ENCODE results near the gene KCNIP1. TPM values are rescaled to one million over a fixed set of nuclear protein-coding genes. Genes with fewer than 3 reads are reported as not detected.

The KCNIP1 gene
- polyA plus RNA-seq, 1 donor (not counting 4 experiments of a cell fraction or from before 2014, with no cell fraction given) = not detected

DNA sequence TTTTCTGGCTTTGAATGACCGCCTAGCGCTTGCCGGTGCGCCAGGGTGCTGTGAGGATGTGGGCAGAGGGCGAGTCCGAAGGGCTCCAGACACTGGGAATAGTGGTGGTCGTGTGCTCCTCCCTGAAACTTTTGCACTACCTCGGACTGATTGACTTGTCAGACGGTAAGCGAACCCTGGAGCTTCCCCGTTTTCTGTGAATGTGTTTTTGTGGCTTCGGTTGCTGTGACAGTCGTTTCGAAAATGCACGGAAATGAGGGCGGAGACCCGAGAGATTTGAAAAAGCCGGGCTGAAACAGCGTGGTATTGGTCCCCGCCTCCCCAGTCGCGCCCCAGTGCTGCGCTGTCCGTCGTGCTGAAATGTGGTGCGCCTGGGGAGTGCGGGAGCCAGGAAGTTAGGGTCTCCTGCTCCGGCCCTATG lies 177.2 kb downstream of the KCNIP1 start:
- Histone ChIP-seq H4K20me1 (ENCODE audit: control insufficient read depth, extremely low read depth, insufficient read depth, low read length) (no peaks in the 10 kb centered on the region), H3K9me3 (ENCODE audit: control insufficient read depth, low read depth, low read length) (no peaks in the 10 kb centered on the region), H2AFZ (ENCODE audit: control insufficient read depth, low read length) (no peak overlapping the region), H3K4me1 (ENCODE audit: control insufficient read depth, extremely low read depth, insufficient read depth, low read length) (no peaks in the 10 kb centered on the region), H3K9me1 (ENCODE audit: control insufficient read depth, extremely low read depth, insufficient read depth, low read length) (no peaks in the 10 kb centered on the region), H3K79me2 (ENCODE audit: control insufficient read depth, insufficient read depth, low read length) (no peaks in the 10 kb centered on the region), H3K27ac (ENCODE audit: control insufficient read depth, insufficient read depth, low read length) (no peak overlapping the region), H3K9ac (ENCODE audit: control insufficient read depth, extremely low read depth, insufficient read depth, low read length) (no peak overlapping the region), H3K4me2 (ENCODE audit: control insufficient read depth, extremely low read depth, insufficient read depth, low read depth, low read length) (peak overlapping the region; percentile 35), H3K36me3 (ENCODE audit: control insufficient read depth in 2 of 2, extremely low read depth in 1 of 2, insufficient read depth in 2 of 2, low read length in 2 of 2) (no peaks in the 10 kb centered on the region), H3K4me3 (ENCODE audit: control insufficient read depth in 2 of 3, extremely low read depth in 1 of 3, insufficient read depth in 2 of 3, low read depth in 1 of 3, low read length in 3 of 3) (no peak overlapping the region), H3K27me3 (ENCODE audit: control insufficient read depth, extremely low read depth, insufficient read depth, low read length) (no peaks in the 10 kb centered on the region)
- dilution Hi-C loops (cut with MboI; ENCODE audit: extremely low pct_ligation_motif_present, low sequenced_read_pairs) = no loop called here
- TF ChIP-seq, protein P1, sequence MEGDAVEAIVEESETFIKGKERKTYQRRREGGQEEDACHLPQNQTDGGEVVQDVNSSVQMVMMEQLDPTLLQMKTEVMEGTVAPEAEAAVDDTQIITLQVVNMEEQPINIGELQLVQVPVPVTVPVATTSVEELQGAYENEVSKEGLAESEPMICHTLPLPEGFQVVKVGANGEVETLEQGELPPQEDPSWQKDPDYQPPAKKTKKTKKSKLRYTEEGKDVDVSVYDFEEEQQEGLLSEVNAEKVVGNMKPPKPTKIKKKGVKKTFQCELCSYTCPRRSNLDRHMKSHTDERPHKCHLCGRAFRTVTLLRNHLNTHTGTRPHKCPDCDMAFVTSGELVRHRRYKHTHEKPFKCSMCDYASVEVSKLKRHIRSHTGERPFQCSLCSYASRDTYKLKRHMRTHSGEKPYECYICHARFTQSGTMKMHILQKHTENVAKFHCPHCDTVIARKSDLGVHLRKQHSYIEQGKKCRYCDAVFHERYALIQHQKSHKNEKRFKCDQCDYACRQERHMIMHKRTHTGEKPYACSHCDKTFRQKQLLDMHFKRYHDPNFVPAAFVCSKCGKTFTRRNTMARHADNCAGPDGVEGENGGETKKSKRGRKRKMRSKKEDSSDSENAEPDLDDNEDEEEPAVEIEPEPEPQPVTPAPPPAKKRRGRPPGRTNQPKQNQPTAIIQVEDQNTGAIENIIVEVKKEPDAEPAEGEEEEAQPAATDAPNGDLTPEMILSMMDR (optimal IDR thresholded peaks at IDR 0.05 in 1 of 3, IDR thresholded peaks at IDR 0.05 in 1 of 3, conservative IDR thresholded peaks at IDR 0.05 in 1 of 3; ENCODE audit: extremely low read depth in 1 of 3, insufficient read depth in 2 of 3, low read length in 3 of 3) = no peak
- TF ChIP-seq EZH2 (IDR thresholded peaks at IDR 0.05; ENCODE audit: low read length) = no peak
- no peak for DNase-seq (ENCODE audit: low read depth, low spot score)
- FAIRE-seq = no peak

DNA sequence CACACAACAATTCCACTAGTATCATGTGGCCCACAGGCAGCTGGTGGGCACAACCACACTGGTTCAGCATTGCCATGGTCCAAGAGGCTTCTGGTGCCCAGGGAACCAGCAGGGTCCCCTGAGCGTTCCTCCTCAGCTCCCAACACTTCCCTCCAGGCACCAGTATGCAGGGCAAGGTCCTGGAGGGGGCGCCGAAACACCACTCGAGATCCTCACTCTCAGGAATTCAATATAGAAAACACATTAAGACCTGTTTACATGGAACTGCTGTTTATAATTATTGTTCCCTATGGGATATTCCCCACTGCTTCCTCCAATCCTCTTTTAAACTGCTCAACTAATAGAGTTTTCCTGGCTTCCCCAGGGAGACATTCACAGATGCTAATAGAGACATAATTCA lies 187.8 kb downstream of the KCNIP1 start:
- Histone ChIP-seq H3K9ac (ENCODE audit: control insufficient read depth, extremely low read depth, insufficient read depth, low read length) (no peak overlapping the region), H3K9me1 (ENCODE audit: control insufficient read depth, extremely low read depth, insufficient read depth, low read length) (no peaks in the 10 kb centered on the region), H2AFZ (ENCODE audit: control insufficient read depth, low read length) (no peak overlapping the region), H3K4me1 (ENCODE audit: control insufficient read depth, extremely low read depth, insufficient read depth, low read length) (no peaks in the 10 kb centered on the region), H3K4me3 (ENCODE audit: control insufficient read depth in 2 of 3, extremely low read depth in 1 of 3, insufficient read depth in 2 of 3, low read depth in 1 of 3, low read length in 3 of 3) (no peak overlapping the region), H3K9me3 (ENCODE audit: control insufficient read depth, low read depth, low read length) (no peaks in the 10 kb centered on the region), H3K27me3 (ENCODE audit: control insufficient read depth, extremely low read depth, insufficient read depth, low read length) (no peaks in the 10 kb centered on the region), H3K27ac (ENCODE audit: control insufficient read depth, insufficient read depth, low read length) (no peak overlapping the region), H3K36me3 (ENCODE audit: control insufficient read depth in 2 of 2, extremely low read depth in 1 of 2, insufficient read depth in 2 of 2, low read length in 2 of 2) (no peaks in the 10 kb centered on the region), H3K79me2 (ENCODE audit: control insufficient read depth, insufficient read depth, low read length) (no peaks in the 10 kb centered on the region), H4K20me1 (ENCODE audit: control insufficient read depth, extremely low read depth, insufficient read depth, low read length) (no peaks in the 10 kb centered on the region), H3K4me2 (ENCODE audit: control insufficient read depth, extremely low read depth, insufficient read depth, low read depth, low read length) (no peak overlapping the region)
- DNase-seq (ENCODE audit: low read depth, low spot score) (no peak), FAIRE-seq (no peak)
- TF ChIP-seq EZH2 (IDR thresholded peaks at IDR 0.05; ENCODE audit: low read length) = no peak
- TF ChIP-seq, protein P1 (optimal IDR thresholded peaks at IDR 0.05 in 1 of 3, IDR thresholded peaks at IDR 0.05 in 1 of 3, conservative IDR thresholded peaks at IDR 0.05 in 1 of 3; ENCODE audit: extremely low read depth in 1 of 3, insufficient read depth in 2 of 3, low read length in 3 of 3) = no peak
- dilution Hi-C loops (cut with MboI; ENCODE audit: extremely low pct_ligation_motif_present, low sequenced_read_pairs) = no loop called here

Data from keratinocyte (primary cell).